ENCODE results near the gene SPDEF.

The SPDEF gene

GRCh38 chr6:34556031-34556471 is at the start of gene SPDEF:
SPDEF (minus strand) TSS chr6:34556329; CDS start chr6:34544455, 11,874 bp downstream.
- DNase-seq (ENCODE audit: low read depth), result no peak

GRCh38 chr6:34603707-34604106 is 47.6 kb upstream of the SPDEF start:
- no peak for DNase-seq (ENCODE audit: low read depth)

GRCh38 chr6:34602318-34603111 is 46.4 kb upstream of the SPDEF start:
- DNase-seq (ENCODE audit: low read depth), result no peak

- no peak for DNase-seq (ENCODE audit: low read depth)
Measured at GRCh38 chr6:34601706-34602105, 45.6 kb upstream of the SPDEF start.

GRCh38 chr6:34600796-34601195 is 44.7 kb upstream of the SPDEF start:
- DNase-seq (ENCODE audit: low read depth), result no peak

- DNase-seq (ENCODE audit: low read depth), result no peak
Measured at GRCh38 chr6:34600101-34600500, 44.0 kb upstream of the SPDEF start.

- no peak for DNase-seq (ENCODE audit: low read depth)
Measured at GRCh38 chr6:34598712-34599111, 42.6 kb upstream of the SPDEF start.

- DNase-seq (ENCODE audit: low read depth), result no peak
Measured at GRCh38 chr6:34597605-34598353, 41.6 kb upstream of the SPDEF start.

- no peak for DNase-seq (ENCODE audit: low read depth)
Measured at GRCh38 chr6:34596798-34597197, 40.7 kb upstream of the SPDEF start.

GRCh38 chr6:34595332-34596184 is 39.4 kb upstream of the SPDEF start:
- DNase-seq (ENCODE audit: low read depth), result no peak

GRCh38 chr6:34593701-34594100 is 37.6 kb upstream of the SPDEF start:
- DNase-seq (ENCODE audit: low read depth), result no peak

- DNase-seq (ENCODE audit: low read depth), result no peak
Measured at GRCh38 chr6:34592208-34592952, 36.3 kb upstream of the SPDEF start.

GRCh38 chr6:34589691-34590090 is 33.6 kb upstream of the SPDEF start:
- DNase-seq (ENCODE audit: low read depth), result no peak

- DNase-seq (ENCODE audit: low read depth), result no peak
Measured at GRCh38 chr6:34589140-34589539, 33.0 kb upstream of the SPDEF start.

- no peak for DNase-seq (ENCODE audit: low read depth)
Measured at GRCh38 chr6:34587851-34588250, 31.7 kb upstream of the SPDEF start.

GRCh38 chr6:34587325-34587724 is 31.2 kb upstream of the SPDEF start:
- DNase-seq (ENCODE audit: low read depth), result no peak

GRCh38 chr6:34586327-34587040 is 30.4 kb upstream of the SPDEF start:
- DNase-seq (ENCODE audit: low read depth), result no peak

- no peak for DNase-seq (ENCODE audit: low read depth)
Measured at GRCh38 chr6:34585512-34586061, 29.5 kb upstream of the SPDEF start.

GRCh38 chr6:34585108-34585507 is 29.0 kb upstream of the SPDEF start:
- DNase-seq (ENCODE audit: low read depth), result no peak

GRCh38 chr6:34584694-34585093 is 28.6 kb upstream of the SPDEF start:
- DNase-seq (ENCODE audit: low read depth), result no peak

Data from T-helper 22 cell (primary cell).